Measurements from ENCODE around the gene HSD17B2.

DNA sequence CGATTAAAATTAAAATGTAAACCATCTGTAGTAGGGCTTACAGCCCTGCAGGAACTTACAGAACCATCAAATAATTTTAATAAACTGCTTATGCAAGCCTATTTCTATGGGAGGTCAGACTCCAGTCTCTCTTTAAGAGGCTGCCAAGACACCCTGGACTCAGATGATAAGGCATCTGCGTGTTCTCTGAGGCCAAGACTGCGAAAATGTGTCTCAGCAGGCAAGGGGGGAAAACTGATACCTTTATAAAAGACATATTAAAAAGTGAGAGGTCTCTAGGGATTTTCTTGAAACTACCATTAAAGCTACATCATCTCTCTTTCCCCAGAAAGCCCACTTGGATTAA is 102.7 kb downstream of the HSD17B2 start:
- TF ChIP-seq, protein P1, sequence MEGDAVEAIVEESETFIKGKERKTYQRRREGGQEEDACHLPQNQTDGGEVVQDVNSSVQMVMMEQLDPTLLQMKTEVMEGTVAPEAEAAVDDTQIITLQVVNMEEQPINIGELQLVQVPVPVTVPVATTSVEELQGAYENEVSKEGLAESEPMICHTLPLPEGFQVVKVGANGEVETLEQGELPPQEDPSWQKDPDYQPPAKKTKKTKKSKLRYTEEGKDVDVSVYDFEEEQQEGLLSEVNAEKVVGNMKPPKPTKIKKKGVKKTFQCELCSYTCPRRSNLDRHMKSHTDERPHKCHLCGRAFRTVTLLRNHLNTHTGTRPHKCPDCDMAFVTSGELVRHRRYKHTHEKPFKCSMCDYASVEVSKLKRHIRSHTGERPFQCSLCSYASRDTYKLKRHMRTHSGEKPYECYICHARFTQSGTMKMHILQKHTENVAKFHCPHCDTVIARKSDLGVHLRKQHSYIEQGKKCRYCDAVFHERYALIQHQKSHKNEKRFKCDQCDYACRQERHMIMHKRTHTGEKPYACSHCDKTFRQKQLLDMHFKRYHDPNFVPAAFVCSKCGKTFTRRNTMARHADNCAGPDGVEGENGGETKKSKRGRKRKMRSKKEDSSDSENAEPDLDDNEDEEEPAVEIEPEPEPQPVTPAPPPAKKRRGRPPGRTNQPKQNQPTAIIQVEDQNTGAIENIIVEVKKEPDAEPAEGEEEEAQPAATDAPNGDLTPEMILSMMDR (IDR thresholded peaks at IDR 0.05; ENCODE audit: insufficient read depth, low read length) = no peak
- no peak for TF ChIP-seq GABPA (IDR thresholded peaks at IDR 0.05; ENCODE audit: low read depth)
